Endothelial cell of umbilical vein (primary cell): ENCODE data around the gene GABBR2. TPM values are rescaled to one million over a fixed set of nuclear protein-coding genes. Genes with fewer than 3 reads are reported as not detected.
A peak's percentile ranks its signal among the peaks of the same experiment; 100 is the strongest.

Source experiments
- BruUV-seq: library from RNA; stranded (reverse); fragments of 400-500 nt; replicated peaks from 2 replicates; lab custom pipeline; 2021; lab: Mats Ljungman, UMichigan
- CTCF ChIA-PET: fragments of 300-600, 350-600 bp; sonication (Branson Sonifier 250); formaldehyde crosslinking; loops from one replicate; lab custom pipeline; 2021; ENCODE audit warnings: antibody characterized with exemption, inconsistent platforms; lab: Charles Lee
- POLR2A ChIA-PET: fragments of 300-600, 350-600 bp; sonication (Branson Sonifier 250); formaldehyde crosslinking; loops from one replicate; lab custom pipeline; 2021; ENCODE audit warnings: antibody characterized with exemption, inconsistent platforms; lab: Charles Lee
- DNase-seq: peaks from one replicate; pipeline ENCODE4 v3.0.0-alpha.2; 2011; ENCODE audit warnings: low read depth, low spot score
- FAIRE-seq: peaks from 2 replicates; lab custom pipeline; 2011; peaks lifted over from hg19 to GRCh38; lab: Jason Lieb, UNC
- H2AFZ ChIP-seq: 2 replicates; pipeline ENCODE4 v1.6.0; 2012; ENCODE audit warnings: low read depth, low read length, control low read depth, inconsistent platforms
- H3K27ac ChIP-seq: 2 replicates; pipeline ENCODE4 v1.5.1; 2011; ENCODE audit warnings: low read depth, mild to moderate bottlenecking, control low read depth, low read length, moderate library complexity; ENCODE audit not compliant: insufficient read depth
- H3K27me3 ChIP-seq, 2 experiments: 2 replicates each; pipeline versions ENCODE4 v1.6.0 to v1.6.1; 2011; ENCODE audit warnings: low read length in 2 of 2, mixed read lengths in 1 of 2; ENCODE audit not compliant: control insufficient read depth in 2 of 2, insufficient read depth in 2 of 2
- H3K36me3 ChIP-seq, 2 experiments: 2 replicates in 1 of 2; 3 replicates in 1 of 2; pipeline ENCODE4 v1.5.1; 2011; ENCODE audit warnings: low read length in 2 of 2, mild to moderate bottlenecking in 1 of 2, moderate library complexity in 1 of 2; ENCODE audit not compliant: control insufficient read depth in 2 of 2, insufficient read depth in 2 of 2; ENCODE audit errors: extremely low read depth in 1 of 2
- H3K4me1 ChIP-seq: 3 replicates; pipeline ENCODE4 v1.5.1; 2011; ENCODE audit warnings: mild to moderate bottlenecking, low read length; ENCODE audit not compliant: control insufficient read depth, insufficient read depth; ENCODE audit errors: extremely low read depth
- H3K4me2 ChIP-seq: 2 replicates; pipeline ENCODE4 v1.6.1; 2011; ENCODE audit warnings: low read length, control low read depth, mixed read lengths; ENCODE audit not compliant: insufficient read depth
- H3K4me3 ChIP-seq, 3 experiments: fragments of 200-600 bp in 1 of 3; sonication (generic), shearing (Covaris generic) in 1 of 3; replicated peaks in 1 of 3; 2 replicates each; pipeline ENCODE4 v1.5.1; 2011 to 2016; ENCODE audit warnings: control low read depth in 3 of 3, low read length in 3 of 3, mild to moderate bottlenecking in 2 of 3, inconsistent platforms in 1 of 3, low read depth in 1 of 3, moderate library complexity in 1 of 3; ENCODE audit not compliant: insufficient read depth in 1 of 3
- H3K79me2 ChIP-seq: 2 replicates; pipeline ENCODE4 v1.6.0; 2012; ENCODE audit warnings: low read length, inconsistent platforms; ENCODE audit not compliant: control insufficient read depth, insufficient read depth
- H3K9ac ChIP-seq: replicated peaks from 2 replicates; pipeline ENCODE3; 2011; ENCODE audit warnings: low read length, control low read depth; ENCODE audit not compliant: insufficient read depth; ENCODE audit errors: extremely low read depth
- H3K9me1 ChIP-seq: replicated peaks from 3 replicates; pipeline ENCODE4 v1.6.0; 2011; ENCODE audit warnings: mild to moderate bottlenecking, low read length; ENCODE audit not compliant: control insufficient read depth, insufficient read depth; ENCODE audit errors: extremely low read depth
- H3K9me3 ChIP-seq: replicated peaks from 2 replicates; pipeline ENCODE4 v1.5.1; 2012; ENCODE audit warnings: low read length, inconsistent platforms; ENCODE audit not compliant: control insufficient read depth, insufficient read depth
- H4K20me1 ChIP-seq: replicated peaks from 2 replicates; pipeline ENCODE3; 2011; ENCODE audit warnings: mild to moderate bottlenecking, low read length; ENCODE audit not compliant: control insufficient read depth, insufficient read depth; ENCODE audit errors: extremely low read depth
- EZH2 ChIP-seq: IDR thresholded peaks from 2 replicates; pipeline ENCODE4 v1.6.1; 2012; ENCODE audit warnings: borderline replicate concordance, low read depth, mild to moderate bottlenecking, moderate library complexity, low read length, inconsistent platforms; ENCODE audit not compliant: severe bottlenecking
- JUN ChIP-seq: IDR thresholded peaks from 2 replicates; pipeline ENCODE4 v1.6.1; 2011; ENCODE audit warnings: borderline replicate concordance, low read depth; ENCODE audit not compliant: insufficient read length, insufficient read depth
- POLR2A ChIP-seq: IDR thresholded peaks from 2 replicates; pipeline ENCODE4 v1.6.1; 2012; ENCODE audit warnings: low read depth, mild to moderate bottlenecking, control low read depth, low read length
- dilution Hi-C: fragments of 300-500 bp; cut with MboI; formaldehyde crosslinking; loops from one replicate; pipeline ENCODE4 v1.15.0; 2019; ENCODE audit warnings: low sequenced_read_pairs; ENCODE audit not compliant: extremely low pct_ligation_motif_present
- intact Hi-C: fragments of 100-400 bp; cut with micrococcal nuclease; formaldehyde crosslinking; loops from one replicate; pipeline ENCODE4 v1.10.0; 2022
- polyA plus RNA-seq, 4 experiments: library from polyadenylated mRNA; depleted of rRNA in 3 of 4; stranded (reverse) in 3 of 4; unstranded in 1 of 4; fragments of >200 nt; gene quantifications; 2 replicates each; pipeline versions ENCODE4 v1.2.1 to v1.2.3, GENCODE V29; 2011 to 2012; ENCODE audit warnings: missing spikeins in 1 of 4
- total RNA-seq: library from RNA; stranded (reverse); gene quantifications from 2 replicates; pipeline ENCODE4 v1.2.3, GENCODE V29; 2021
- TF ChIP-seq, protein P1 (sequence below), 2 donors: IDR thresholded peaks; 1 replicate in 1 of 2; 2 replicates in 1 of 2; pipeline ENCODE4 v1.5.1; 2011; ENCODE audit warnings: low read length in 2 of 2, mild to moderate bottlenecking in 2 of 2, moderate library complexity in 2 of 2, control low read depth in 1 of 2, inconsistent platforms in 1 of 2, low read depth in 1 of 2; ENCODE audit not compliant: insufficient read depth in 1 of 2; ENCODE audit errors: extremely low read depth in 1 of 2

Gene GABBR2
- total and polyA plus RNA-seq, 2 donors (not counting 3 experiments of a cell fraction or from before 2014, with no cell fraction given) = 1.1 to 9.2 TPM

- Histone ChIP-seq H3K4me1 (no peaks in the 10 kb centered on the region), H3K27me3 (no peaks in the 10 kb centered on the region), H3K27ac (no peak overlapping the region), H4K20me1 (no peaks in the 10 kb centered on the region), H3K9ac (no peak overlapping the region), H3K9me1 (no peaks in the 10 kb centered on the region), H3K4me2 (no peak overlapping the region), H3K4me3 (no peak overlapping the region), H3K79me2 (no peaks in the 10 kb centered on the region), H2AFZ (no peak overlapping the region), H3K36me3 (no peaks in the 10 kb centered on the region), H3K9me3 (no peaks in the 10 kb centered on the region)
- CTCF ChIA-PET = interaction anchor here (0.9 to 1.6 kb wide), 4 partner anchors 10 to 133 kb away, joined by 3 to 6 read pairs (median 4); no protein-coding TSS in a partner anchor
- POLR2A ChIA-PET = no interaction called here
- intact Hi-C loops (no loop called here), dilution Hi-C loops (no loop called here)
- FAIRE-seq = no peak
- BruUV-seq = no TSS peak
- no peak for DNase-seq
- no peak for TF ChIP-seq JUN
- TF ChIP-seq, protein P1, sequence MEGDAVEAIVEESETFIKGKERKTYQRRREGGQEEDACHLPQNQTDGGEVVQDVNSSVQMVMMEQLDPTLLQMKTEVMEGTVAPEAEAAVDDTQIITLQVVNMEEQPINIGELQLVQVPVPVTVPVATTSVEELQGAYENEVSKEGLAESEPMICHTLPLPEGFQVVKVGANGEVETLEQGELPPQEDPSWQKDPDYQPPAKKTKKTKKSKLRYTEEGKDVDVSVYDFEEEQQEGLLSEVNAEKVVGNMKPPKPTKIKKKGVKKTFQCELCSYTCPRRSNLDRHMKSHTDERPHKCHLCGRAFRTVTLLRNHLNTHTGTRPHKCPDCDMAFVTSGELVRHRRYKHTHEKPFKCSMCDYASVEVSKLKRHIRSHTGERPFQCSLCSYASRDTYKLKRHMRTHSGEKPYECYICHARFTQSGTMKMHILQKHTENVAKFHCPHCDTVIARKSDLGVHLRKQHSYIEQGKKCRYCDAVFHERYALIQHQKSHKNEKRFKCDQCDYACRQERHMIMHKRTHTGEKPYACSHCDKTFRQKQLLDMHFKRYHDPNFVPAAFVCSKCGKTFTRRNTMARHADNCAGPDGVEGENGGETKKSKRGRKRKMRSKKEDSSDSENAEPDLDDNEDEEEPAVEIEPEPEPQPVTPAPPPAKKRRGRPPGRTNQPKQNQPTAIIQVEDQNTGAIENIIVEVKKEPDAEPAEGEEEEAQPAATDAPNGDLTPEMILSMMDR (IDR thresholded peaks at IDR 0.05; ENCODE audit: extremely low read depth in 1 of 2, insufficient read depth in 1 of 2, low read depth in 1 of 2, low read length in 2 of 2) = peak; percentile 5 to 26
- no peak for TF ChIP-seq EZH2
- TF ChIP-seq POLR2A = no peak
Measured at GRCh38 chr9:98642661-98643312, 65.9 kb downstream of the GABBR2 start.

DNA sequence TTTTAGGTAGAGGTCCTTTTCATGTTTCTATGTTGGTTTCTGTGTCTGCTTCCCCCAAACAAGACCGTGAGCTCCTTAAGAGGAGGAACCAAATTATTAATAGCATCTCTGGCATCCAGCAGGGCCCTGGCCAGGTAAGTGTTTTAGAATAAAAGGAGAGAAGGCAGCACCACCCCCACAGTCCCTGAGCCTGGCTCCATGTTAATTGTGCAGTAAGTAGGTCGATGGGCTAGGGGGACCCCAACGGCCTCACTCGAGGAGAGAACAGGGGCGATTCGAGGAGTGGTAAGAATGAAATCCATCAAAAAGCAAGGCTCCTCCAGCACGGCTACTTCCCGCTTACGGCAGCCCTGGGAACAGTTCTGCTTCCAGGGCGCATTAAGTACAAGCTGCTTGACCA is 67.0 kb downstream of the GABBR2 start:
- POLR2A ChIA-PET = no interaction called here
- no peak for DNase-seq
- Histone ChIP-seq H3K36me3 (no peaks in the 10 kb centered on the region), H3K9ac (no peak overlapping the region), H3K4me3 (no peak overlapping the region), H2AFZ (no peak overlapping the region), H3K79me2 (no peaks in the 10 kb centered on the region), H3K4me2 (no peak overlapping the region), H3K9me3 (no peaks in the 10 kb centered on the region), H4K20me1 (no peaks in the 10 kb centered on the region), H3K4me1 (no peaks in the 10 kb centered on the region), H3K27ac (no peak overlapping the region), H3K9me1 (no peaks in the 10 kb centered on the region), H3K27me3 (no peaks in the 10 kb centered on the region)
- TF ChIP-seq, protein P1 (IDR thresholded peaks at IDR 0.05; ENCODE audit: extremely low read depth in 1 of 2, insufficient read depth in 1 of 2, low read depth in 1 of 2, low read length in 2 of 2) = no peak
- TF ChIP-seq POLR2A = no peak
- dilution Hi-C loops = no loop called here
- CTCF ChIA-PET = interaction anchor here (0.6 to 1.0 kb wide), 3 partner anchors 9 to 27 kb away, joined by 3 to 4 read pairs (median 3); no protein-coding TSS in a partner anchor
- no peak for FAIRE-seq
- intact Hi-C loops = no loop called here
- no TSS peak for BruUV-seq
